ENCODE data around the gene C1orf35. TPM values are rescaled to one million over a fixed set of nuclear protein-coding genes. Genes with fewer than 3 reads are reported as not detected.

Gene C1orf35
- total and polyA plus RNA-seq, 9 of the 15 experiments (the other 6 are each of a cell fraction or from before 2014, with no cell fraction given) = 3.2 to 48.7 (median 12.5) TPM

DNA sequence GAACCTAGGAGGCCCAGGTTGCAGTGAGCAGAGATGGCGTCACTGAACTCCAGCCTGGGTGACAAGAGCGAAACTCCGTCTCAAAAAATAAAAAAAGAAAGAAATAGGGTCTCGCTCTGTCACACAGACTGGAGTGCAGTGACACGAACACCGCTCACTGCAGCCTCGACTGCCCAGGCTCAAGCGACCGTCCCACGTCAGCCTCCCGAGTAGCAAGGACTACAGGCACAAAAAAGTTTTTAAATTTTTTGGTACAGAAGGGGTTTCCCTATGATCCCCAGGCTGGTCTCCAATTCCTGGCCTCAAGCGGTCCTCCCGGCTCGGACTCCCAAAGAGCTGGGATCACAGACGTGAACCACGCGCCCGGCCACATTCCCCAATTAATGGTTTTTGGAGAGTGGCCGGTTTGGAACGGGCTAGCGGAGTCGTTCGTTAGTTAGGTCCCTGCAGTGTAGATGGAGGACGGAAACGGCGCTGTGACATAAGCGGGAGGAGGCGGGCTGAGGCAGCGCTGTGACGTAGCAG is 36.3 kb upstream of the C1orf35 start (continued):
- TF ChIP-seq, protein P1, sequence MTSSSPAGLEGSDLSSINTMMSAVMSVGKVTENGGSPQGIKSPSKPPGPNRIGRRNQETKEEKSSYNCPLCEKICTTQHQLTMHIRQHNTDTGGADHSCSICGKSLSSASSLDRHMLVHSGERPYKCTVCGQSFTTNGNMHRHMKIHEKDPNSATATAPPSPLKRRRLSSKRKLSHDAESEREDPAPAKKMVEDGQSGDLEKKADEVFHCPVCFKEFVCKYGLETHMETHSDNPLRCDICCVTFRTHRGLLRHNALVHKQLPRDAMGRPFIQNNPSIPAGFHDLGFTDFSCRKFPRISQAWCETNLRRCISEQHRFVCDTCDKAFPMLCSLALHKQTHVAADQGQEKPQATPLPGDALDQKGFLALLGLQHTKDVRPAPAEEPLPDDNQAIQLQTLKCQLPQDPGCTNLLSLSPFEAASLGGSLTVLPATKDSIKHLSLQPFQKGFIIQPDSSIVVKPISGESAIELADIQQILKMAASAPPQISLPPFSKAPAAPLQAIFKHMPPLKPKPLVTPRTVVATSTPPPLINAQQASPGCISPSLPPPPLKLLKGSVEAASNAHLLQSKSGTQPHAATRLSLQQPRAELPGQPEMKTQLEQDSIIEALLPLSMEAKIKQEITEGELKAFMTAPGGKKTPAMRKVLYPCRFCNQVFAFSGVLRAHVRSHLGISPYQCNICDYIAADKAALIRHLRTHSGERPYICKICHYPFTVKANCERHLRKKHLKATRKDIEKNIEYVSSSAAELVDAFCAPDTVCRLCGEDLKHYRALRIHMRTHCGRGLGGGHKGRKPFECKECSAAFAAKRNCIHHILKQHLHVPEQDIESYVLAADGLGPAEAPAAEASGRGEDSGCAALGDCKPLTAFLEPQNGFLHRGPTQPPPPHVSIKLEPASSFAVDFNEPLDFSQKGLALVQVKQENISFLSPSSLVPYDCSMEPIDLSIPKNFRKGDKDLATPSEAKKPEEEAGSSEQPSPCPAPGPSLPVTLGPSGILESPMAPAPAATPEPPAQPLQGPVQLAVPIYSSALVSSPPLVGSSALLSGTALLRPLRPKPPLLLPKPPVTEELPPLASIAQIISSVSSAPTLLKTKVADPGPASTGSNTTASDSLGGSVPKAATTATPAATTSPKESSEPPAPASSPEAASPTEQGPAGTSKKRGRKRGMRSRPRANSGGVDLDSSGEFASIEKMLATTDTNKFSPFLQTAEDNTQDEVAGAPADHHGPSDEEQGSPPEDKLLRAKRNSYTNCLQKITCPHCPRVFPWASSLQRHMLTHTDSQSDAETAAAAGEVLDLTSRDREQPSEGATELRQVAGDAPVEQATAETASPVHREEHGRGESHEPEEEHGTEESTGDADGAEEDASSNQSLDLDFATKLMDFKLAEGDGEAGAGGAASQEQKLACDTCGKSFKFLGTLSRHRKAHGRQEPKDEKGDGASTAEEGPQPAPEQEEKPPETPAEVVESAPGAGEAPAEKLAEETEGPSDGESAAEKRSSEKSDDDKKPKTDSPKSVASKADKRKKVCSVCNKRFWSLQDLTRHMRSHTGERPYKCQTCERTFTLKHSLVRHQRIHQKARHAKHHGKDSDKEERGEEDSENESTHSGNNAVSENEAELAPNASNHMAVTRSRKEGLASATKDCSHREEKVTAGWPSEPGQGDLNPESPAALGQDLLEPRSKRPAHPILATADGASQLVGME (CRISPR knock-in tag; IDR thresholded peaks at IDR 0.05) = no peak
- no peak for TF ChIP-seq NFE2 (IDR thresholded peaks at IDR 0.05; ENCODE audit: low read depth)
- TF ChIP-seq, protein P2, sequence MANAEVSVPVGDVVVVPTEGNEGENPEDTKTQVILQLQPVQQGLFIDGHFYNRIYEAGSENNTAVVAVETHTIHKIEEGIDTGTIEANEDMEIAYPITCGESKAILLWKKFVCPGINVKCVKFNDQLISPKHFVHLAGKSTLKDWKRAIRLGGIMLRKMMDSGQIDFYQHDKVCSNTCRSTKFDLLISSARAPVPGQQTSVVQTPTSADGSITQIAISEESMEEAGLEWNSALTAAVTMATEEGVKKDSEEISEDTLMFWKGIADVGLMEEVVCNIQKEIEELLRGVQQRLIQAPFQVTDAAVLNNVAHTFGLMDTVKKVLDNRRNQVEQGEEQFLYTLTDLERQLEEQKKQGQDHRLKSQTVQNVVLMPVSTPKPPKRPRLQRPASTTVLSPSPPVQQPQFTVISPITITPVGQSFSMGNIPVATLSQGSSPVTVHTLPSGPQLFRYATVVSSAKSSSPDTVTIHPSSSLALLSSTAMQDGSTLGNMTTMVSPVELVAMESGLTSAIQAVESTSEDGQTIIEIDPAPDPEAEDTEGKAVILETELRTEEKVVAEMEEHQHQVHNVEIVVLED (CRISPR knock-in tag; IDR thresholded peaks at IDR 0.05) = no peak
- TF ChIP-seq, protein P3, sequence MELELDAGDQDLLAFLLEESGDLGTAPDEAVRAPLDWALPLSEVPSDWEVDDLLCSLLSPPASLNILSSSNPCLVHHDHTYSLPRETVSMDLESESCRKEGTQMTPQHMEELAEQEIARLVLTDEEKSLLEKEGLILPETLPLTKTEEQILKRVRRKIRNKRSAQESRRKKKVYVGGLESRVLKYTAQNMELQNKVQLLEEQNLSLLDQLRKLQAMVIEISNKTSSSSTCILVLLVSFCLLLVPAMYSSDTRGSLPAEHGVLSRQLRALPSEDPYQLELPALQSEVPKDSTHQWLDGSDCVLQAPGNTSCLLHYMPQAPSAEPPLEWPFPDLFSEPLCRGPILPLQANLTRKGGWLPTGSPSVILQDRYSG (tag; conservative IDR thresholded peaks at IDR 0.05; ENCODE audit: low read depth) = 0 out of 2 replicates have a peak, but pooled peaks have one; percentile 28
- TF ChIP-seq KLF1 (tag; IDR thresholded peaks at IDR 0.05) = no peak
- TF ChIP-seq NR2F6 (CRISPR knock-in tag; IDR thresholded peaks at IDR 0.05) = no peak
- no peak for TF ChIP-seq ILF3 (IDR thresholded peaks at IDR 0.05; ENCODE audit: borderline replicate concordance)
- TF ChIP-seq, protein P4, sequence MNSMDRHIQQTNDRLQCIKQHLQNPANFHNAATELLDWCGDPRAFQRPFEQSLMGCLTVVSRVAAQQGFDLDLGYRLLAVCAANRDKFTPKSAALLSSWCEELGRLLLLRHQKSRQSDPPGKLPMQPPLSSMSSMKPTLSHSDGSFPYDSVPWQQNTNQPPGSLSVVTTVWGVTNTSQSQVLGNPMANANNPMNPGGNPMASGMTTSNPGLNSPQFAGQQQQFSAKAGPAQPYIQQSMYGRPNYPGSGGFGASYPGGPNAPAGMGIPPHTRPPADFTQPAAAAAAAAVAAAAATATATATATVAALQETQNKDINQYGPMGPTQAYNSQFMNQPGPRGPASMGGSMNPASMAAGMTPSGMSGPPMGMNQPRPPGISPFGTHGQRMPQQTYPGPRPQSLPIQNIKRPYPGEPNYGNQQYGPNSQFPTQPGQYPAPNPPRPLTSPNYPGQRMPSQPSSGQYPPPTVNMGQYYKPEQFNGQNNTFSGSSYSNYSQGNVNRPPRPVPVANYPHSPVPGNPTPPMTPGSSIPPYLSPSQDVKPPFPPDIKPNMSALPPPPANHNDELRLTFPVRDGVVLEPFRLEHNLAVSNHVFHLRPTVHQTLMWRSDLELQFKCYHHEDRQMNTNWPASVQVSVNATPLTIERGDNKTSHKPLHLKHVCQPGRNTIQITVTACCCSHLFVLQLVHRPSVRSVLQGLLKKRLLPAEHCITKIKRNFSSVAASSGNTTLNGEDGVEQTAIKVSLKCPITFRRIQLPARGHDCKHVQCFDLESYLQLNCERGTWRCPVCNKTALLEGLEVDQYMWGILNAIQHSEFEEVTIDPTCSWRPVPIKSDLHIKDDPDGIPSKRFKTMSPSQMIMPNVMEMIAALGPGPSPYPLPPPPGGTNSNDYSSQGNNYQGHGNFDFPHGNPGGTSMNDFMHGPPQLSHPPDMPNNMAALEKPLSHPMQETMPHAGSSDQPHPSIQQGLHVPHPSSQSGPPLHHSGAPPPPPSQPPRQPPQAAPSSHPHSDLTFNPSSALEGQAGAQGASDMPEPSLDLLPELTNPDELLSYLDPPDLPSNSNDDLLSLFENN (IDR thresholded peaks at IDR 0.05; ENCODE audit: low read depth in 2 of 2, low read length in 2 of 2) = no peak
- no peak for TF ChIP-seq SETDB1 (IDR thresholded peaks at IDR 0.05; ENCODE audit: low read length)
- no peak for TF ChIP-seq BDP1 (IDR thresholded peaks at IDR 0.05; ENCODE audit: insufficient read depth, insufficient read length)
- TF ChIP-seq, protein P5, sequence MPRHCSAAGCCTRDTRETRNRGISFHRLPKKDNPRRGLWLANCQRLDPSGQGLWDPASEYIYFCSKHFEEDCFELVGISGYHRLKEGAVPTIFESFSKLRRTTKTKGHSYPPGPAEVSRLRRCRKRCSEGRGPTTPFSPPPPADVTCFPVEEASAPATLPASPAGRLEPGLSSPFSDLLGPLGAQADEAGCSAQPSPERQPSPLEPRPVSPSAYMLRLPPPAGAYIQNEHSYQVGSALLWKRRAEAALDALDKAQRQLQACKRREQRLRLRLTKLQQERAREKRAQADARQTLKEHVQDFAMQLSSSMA (CRISPR knock-in tag; IDR thresholded peaks at IDR 0.05) = no peak
- TF ChIP-seq SRF (CRISPR knock-in tag; IDR thresholded peaks at IDR 0.05) = no peak; a peak in 1 of 4 replicates
- TF ChIP-seq ZFP1 (CRISPR knock-in tag; IDR thresholded peaks at IDR 0.05) = no peak
- TF ChIP-seq RBM34 (IDR thresholded peaks at IDR 0.05; ENCODE audit: borderline replicate concordance, insufficient read depth, low read length) = no peak
- no peak for TF ChIP-seq ZNF830 (CRISPR knock-in tag; IDR thresholded peaks at IDR 0.05)
- peak; percentile 89 for TF ChIP-seq POLR2B (IDR thresholded peaks at IDR 0.05; ENCODE audit: low read depth, partially characterized antibody)
